Endodermal cell (in vitro differentiated cells): Measurements from ENCODE around the gene MPST. TPM values are rescaled to one million over a fixed set of nuclear protein-coding genes. Genes with fewer than 3 reads are reported as not detected.

Experiments used
- DNase-seq: peaks from one replicate; pipeline ENCODE4 v3.0.0-alpha.2; 2017
- H3K27ac ChIP-seq: 2 replicates; pipeline ENCODE4 v1.5.1; 2013; ENCODE audit warnings: mild to moderate bottlenecking, low read depth, low read length, moderate library complexity
- H3K27me3 ChIP-seq: 2 replicates; pipeline ENCODE4 v1.6.1; 2013; ENCODE audit warnings: mild to moderate bottlenecking, low read length, moderate library complexity; ENCODE audit not compliant: insufficient read depth, control insufficient read depth, poor library complexity, severe bottlenecking
- H3K36me3 ChIP-seq: 2 replicates; pipeline ENCODE4 v1.7.0; 2013; ENCODE audit warnings: mild to moderate bottlenecking, low read length, moderate library complexity; ENCODE audit not compliant: control insufficient read depth, insufficient read depth
- H3K4me1 ChIP-seq: one replicate; pipeline ENCODE4 v1.7.0; 2013; ENCODE audit warnings: low read length; ENCODE audit not compliant: control insufficient read depth, insufficient read depth
- H3K4me3 ChIP-seq: 2 replicates; pipeline ENCODE4 v1.5.1; 2013; ENCODE audit warnings: mild to moderate bottlenecking, low read length, moderate library complexity
- H3K9ac ChIP-seq: 2 replicates; pipeline ENCODE4 v1.6.1; 2013; ENCODE audit warnings: mild to moderate bottlenecking, low read length, moderate library complexity; ENCODE audit not compliant: poor library complexity, severe bottlenecking; ENCODE audit errors: extremely low read depth
- H3K9me3 ChIP-seq: 2 replicates; pipeline ENCODE4 v1.6.1; 2013; ENCODE audit warnings: mild to moderate bottlenecking, low read length, moderate library complexity; ENCODE audit not compliant: control insufficient read depth
- H3K27ac Mint-ChIP-seq: 2 replicates; pipeline ENCODE4 v1.8.0; 2020; ENCODE audit warnings: mixed read lengths
- H3K27me3 Mint-ChIP-seq: 2 replicates; pipeline ENCODE4 v1.8.0; 2021; ENCODE audit warnings: mild to moderate bottlenecking, mixed read lengths; ENCODE audit not compliant: insufficient read depth
- H3K36me3 Mint-ChIP-seq: 2 replicates; pipeline ENCODE4 v1.8.0; 2020; ENCODE audit warnings: low read depth, mixed read lengths
- H3K4me1 Mint-ChIP-seq: 2 replicates; pipeline ENCODE4 v1.8.0; 2020; ENCODE audit warnings: mixed read lengths
- H3K4me3 Mint-ChIP-seq: 2 replicates; pipeline ENCODE4 v1.8.0; 2020; ENCODE audit warnings: mild to moderate bottlenecking, moderate library complexity, mixed read lengths
- H3K9me3 Mint-ChIP-seq: 2 replicates; pipeline ENCODE4 v1.8.0; 2020; ENCODE audit warnings: mild to moderate bottlenecking, mixed read lengths
- CTCF ChIP-seq: fragments of 200-600 bp; sonication (generic); conservative IDR thresholded peaks from 2 replicates; pipeline ENCODE4 v1.5.0; 2021; ENCODE audit warnings: antibody characterized with exemption, mild to moderate bottlenecking
- WGBS, 2 experiments: methylation state at CpG; one replicate each; pipeline versions ENCODE4 v1.1.5 to v1.1.7; 2013; ENCODE audit warnings: missing lambda C conversion rate in 2 of 2, mixed read lengths in 1 of 2; ENCODE audit not compliant: insufficient coverage in 1 of 2, insufficient read length in 1 of 2; 5-methylcytosine and 5-hydroxymethylcytosine counted together
- total RNA-seq, 2 donors: library from RNA; stranded (reverse); fragmentation: NEBNext Ultra II Directional in 1 of 2; extraction: Animal tissue kit (Norgen Biotek cat#: 25700) in 1 of 2; gene quantifications; 2 replicates in 1 of 2; 3 replicates in 1 of 2; pipeline ENCODE4 v1.2.1, GENCODE V29; 2021

The MPST gene
- total RNA-seq, 2 donors from 2014 or later: 71.7 to 74.6 TPM

DNA sequence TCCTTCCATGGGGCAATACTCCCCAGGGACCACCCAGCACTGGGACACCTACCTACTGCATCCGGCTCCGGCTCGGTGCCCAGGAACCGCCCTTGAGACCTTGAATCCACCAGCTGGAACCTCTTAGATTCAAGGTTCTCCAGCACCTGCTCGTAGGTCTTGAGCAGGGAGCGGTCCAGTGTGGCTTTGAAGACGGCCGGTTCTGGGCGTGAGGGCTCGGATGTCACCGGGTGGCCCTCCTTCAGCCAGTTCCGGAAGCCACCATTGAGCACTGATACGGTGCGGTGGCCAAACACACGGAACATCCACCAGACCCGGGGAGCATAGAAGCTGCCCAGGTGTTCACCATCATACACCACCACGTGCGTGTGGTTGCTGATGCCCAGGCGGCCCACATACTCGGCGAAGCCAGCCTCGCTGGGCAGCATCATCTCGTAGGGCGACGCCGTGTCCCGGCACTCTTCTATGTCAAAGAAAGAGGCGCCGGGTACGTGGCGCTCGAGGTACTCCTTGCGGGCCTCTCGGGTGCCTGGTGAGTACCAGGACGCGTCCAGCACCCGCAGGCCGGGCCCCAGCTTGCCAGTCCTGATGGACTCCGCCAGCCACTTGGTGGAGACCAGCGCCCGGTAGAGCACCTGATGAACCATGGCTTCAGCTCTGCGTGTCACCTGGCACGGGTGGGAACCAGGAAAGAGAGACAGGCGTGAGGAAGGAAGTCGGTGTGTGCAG lies 1.3 kb upstream of the MPST start:
- H3K4me3 Mint-ChIP-seq: peak overlapping the region; percentile 92
- peaks cover 15% of the 10 kb centered on the region for H3K4me1 Mint-ChIP-seq
- no peak for DNase-seq
- peak overlapping the region; percentile 84 for H3K4me3 ChIP-seq
- H3K4me1 ChIP-seq: peaks cover 11% of the 10 kb centered on the region
- H3K27ac Mint-ChIP-seq: peak overlapping the region; percentile 83
- TF ChIP-seq CTCF: no peak
- H3K36me3 Mint-ChIP-seq: peaks cover 19% of the 10 kb centered on the region
- no peaks in the 10 kb centered on the region for H3K9me3 Mint-ChIP-seq
- peak overlapping the region; percentile 73 for H3K9ac ChIP-seq
- H3K36me3 ChIP-seq: peaks cover 18% of the 10 kb centered on the region
- H3K9me3 ChIP-seq: no peaks in the 10 kb centered on the region
- H3K27me3 Mint-ChIP-seq: no peaks in the 10 kb centered on the region
- H3K27ac ChIP-seq: no peak overlapping the region
- no peaks in the 10 kb centered on the region for H3K27me3 ChIP-seq
- 78 to 90% methylated on average over 29 to 45 of the region's 45 CpGs for WGBS, 2 experiments

GRCh38 chr22:37018815-37019308 lies 680 bp upstream of the MPST start:
- Histone ChIP-seq H3K27me3 (no peaks in the 10 kb centered on the region), H3K36me3 (peaks cover 18% of the 10 kb centered on the region), H3K9me3 (no peaks in the 10 kb centered on the region), H3K27ac (no peak overlapping the region), H3K4me3 (peak overlapping the region; percentile 84), H3K9ac (peak overlapping the region; percentile 73), H3K4me1 (peaks cover 11% of the 10 kb centered on the region)
- peak; percentile 84 for DNase-seq
- Mint-ChIP-seq H3K4me1 (peaks cover 15% of the 10 kb centered on the region), H3K9me3 (no peaks in the 10 kb centered on the region), H3K27me3 (no peaks in the 10 kb centered on the region), H3K36me3 (peaks cover 19% of the 10 kb centered on the region), H3K27ac (peak overlapping the region; percentile 83), H3K4me3 (peak overlapping the region; percentile 92)
- WGBS, 2 experiments: 0 to 1% methylated on average over 21 to 35 of the region's 35 CpGs
- no peak for TF ChIP-seq CTCF

DNA sequence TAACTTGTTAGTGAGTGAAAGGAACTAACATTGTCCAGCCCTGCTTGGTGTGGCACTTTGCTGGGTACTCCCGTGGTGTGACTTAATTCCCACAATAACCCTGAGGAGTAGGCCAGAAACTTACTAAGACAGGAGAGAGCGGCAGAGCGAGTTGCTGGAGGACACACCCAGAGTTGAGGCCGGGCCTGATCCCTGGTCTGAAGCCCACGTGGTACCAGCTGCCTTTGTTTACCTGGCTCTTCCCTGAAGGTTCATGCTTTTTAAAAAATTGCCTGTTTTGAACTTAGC lies 594 bp downstream of the MPST start:
- H3K4me1 Mint-ChIP-seq: peaks cover 12% of the 10 kb centered on the region
- TF ChIP-seq CTCF: no peak
- Histone ChIP-seq H3K9ac (peak overlapping the region; percentile 73), H3K27ac (peak overlapping the region; percentile 73), H3K9me3 (no peaks in the 10 kb centered on the region), H3K36me3 (peaks cover 23% of the 10 kb centered on the region), H3K4me1 (peaks cover 11% of the 10 kb centered on the region), H3K4me3 (peak overlapping the region; percentile 87), H3K27me3 (no peaks in the 10 kb centered on the region)
- H3K9me3 Mint-ChIP-seq: no peaks in the 10 kb centered on the region
- peaks cover 24% of the 10 kb centered on the region for H3K36me3 Mint-ChIP-seq
- WGBS, 2 experiments: 12 to 18% methylated on average over 2 to 5 of the region's 5 CpGs
- peak overlapping the region; percentile 92 for H3K4me3 Mint-ChIP-seq
- H3K27ac Mint-ChIP-seq: peak overlapping the region; percentile 89
- H3K27me3 Mint-ChIP-seq: no peaks in the 10 kb centered on the region
- DNase-seq: no peak
